Gastroesophageal sphincter (tissue), 3 donors: ENCODE data around the gene KCTD2.

Source experiments
- CTCF ChIP-seq, 4 experiments: fragments of 200-600 bp in 2 of 4; fragments of 450-650 bp in 2 of 4; sonication (generic) in 1 of 4; IDR thresholded peaks; one replicate each; pipeline ENCODE4 v1.5.1; 2017 to 2019; ENCODE audit warnings: antibody characterized with exemption in 4 of 4, mild to moderate bottlenecking in 2 of 4, moderate library complexity in 2 of 4
- EP300 ChIP-seq: sonication (generic); formaldehyde crosslinking; IDR thresholded peaks from one replicate; pipeline ENCODE4 v1.6.1; 2017; ENCODE audit warnings: antibody characterized with exemption, mild to moderate bottlenecking
- POLR2A ChIP-seq, 2 donors: fragments of 450-650 bp; IDR thresholded peaks; one replicate each; pipeline ENCODE4 v1.6.1; 2017; ENCODE audit warnings: antibody characterized with exemption in 2 of 2, mild to moderate bottlenecking in 2 of 2, moderate library complexity in 1 of 2
- POLR2AphosphoS5 ChIP-seq: sonication (generic); formaldehyde crosslinking; IDR thresholded peaks from one replicate; pipeline ENCODE4 v1.6.1; 2017; ENCODE audit warnings: antibody characterized with exemption

- no peak for TF ChIP-seq CTCF (IDR thresholded peaks at IDR 0.05)
- no peak for TF ChIP-seq POLR2A (IDR thresholded peaks at IDR 0.05)
- TF ChIP-seq EP300: no peak
- TF ChIP-seq POLR2AphosphoS5: no peak
Measured at GRCh38 chr17:75108193-75108592, 61.2 kb downstream of the KCTD2 start.
